ENCODE results near the gene OGFR. TPM values are rescaled to one million over a fixed set of nuclear protein-coding genes. Genes with fewer than 3 reads are reported as not detected.
A peak's percentile ranks its signal among the peaks of the same experiment; 100 is the strongest.

Gene OGFR
- total RNA-seq, 1 experiment from 2014 or later: 73.6 TPM

GRCh38 chr20:62814060-62814708, 9.5 kb downstream of the OGFR start:
- Histone ChIP-seq H3K27ac (ENCODE audit: low read depth, low read length) (peak overlapping the region; percentile 64; the same call in 1 of the 2 replicates), H3K4me2 (ENCODE audit: low read length) (no peak overlapping the region), H3K4me1 (ENCODE audit: control insufficient read depth in 1 of 2, insufficient read depth in 2 of 2, low read length in 2 of 2) (peaks cover 34 to 45% of the 10 kb centered on the region in 2 experiments), H4K20me1 (ENCODE audit: insufficient read depth) (no peaks in the 10 kb centered on the region), H3K36me3 (ENCODE audit: control insufficient read depth in 1 of 2, insufficient read depth in 2 of 2, low read length in 2 of 2) (peaks cover 18 to 23% of the 10 kb centered on the region in 2 experiments), H2AFZ (ENCODE audit: low read depth, low read length, poor library complexity, severe bottlenecking) (no peak overlapping the region), H3K79me2 (ENCODE audit: insufficient read depth, low read length) (peaks cover 16% of the 10 kb centered on the region; the same call in 1 of the 2 replicates), H3K9ac (ENCODE audit: low read length) (no peak overlapping the region), H3K27me3 (ENCODE audit: insufficient read depth, low read length) (no peaks in the 10 kb centered on the region), H3K9me3 (ENCODE audit: control insufficient read depth in 1 of 2, insufficient read depth in 1 of 2, low read depth in 1 of 2, low read length in 2 of 2) (no peaks in the 10 kb centered on the region), H3K9me2 (ENCODE audit: insufficient read depth) (no peaks in the 10 kb centered on the region), H3K4me3 (replicated peaks in 1 of 2; ENCODE audit: low read depth in 1 of 2, low read length in 2 of 2) (no peak overlapping the region)
- DNase-seq (ENCODE audit: low read depth, low spot score) (no peak), ATAC-seq (no peak)
- BruUV-seq (replicated peaks): no TSS peak
- POLR2A ChIA-PET: no interaction called here
- CTCF ChIA-PET: interaction anchor here (1.1 to 1.7 kb wide), 2 partner anchors 8 kb away, joined by 3 to 5 read pairs; no protein-coding TSS in a partner anchor
- TF ChIP-seq SIN3A (IDR thresholded peaks at IDR 0.05; ENCODE audit: low read depth) (no peak), RAD21 (IDR thresholded peaks at IDR 0.05; ENCODE audit: low read depth) (no peak), CBX3 (IDR thresholded peaks at IDR 0.05; ENCODE audit: low read depth) (no peak), FOSL1 (IDR thresholded peaks at IDR 0.05; ENCODE audit: low read depth) (no peak), EZH2 (IDR thresholded peaks at IDR 0.05) (no peak), EZH2phosphoT487 (IDR thresholded peaks at IDR 0.05; ENCODE audit: borderline replicate concordance) (no peak), POLR2A (IDR thresholded peaks at IDR 0.05; ENCODE audit: borderline replicate concordance, extremely low read depth, insufficient read depth, insufficient read length) (no peak)
- TF ChIP-seq, protein P1, sequence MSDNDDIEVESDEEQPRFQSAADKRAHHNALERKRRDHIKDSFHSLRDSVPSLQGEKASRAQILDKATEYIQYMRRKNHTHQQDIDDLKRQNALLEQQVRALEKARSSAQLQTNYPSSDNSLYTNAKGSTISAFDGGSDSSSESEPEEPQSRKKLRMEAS (IDR thresholded peaks at IDR 0.05): no peak
- intact Hi-C loops (cut with micrococcal nuclease): no loop called here
- RAD21 ChIA-PET (ENCODE audit: low non-redundant PET in 1 of 2, low total read pairs in 2 of 2, uncharacterized antibody in 2 of 2, unreplicated experiment in 2 of 2): no interaction called here

DNA sequence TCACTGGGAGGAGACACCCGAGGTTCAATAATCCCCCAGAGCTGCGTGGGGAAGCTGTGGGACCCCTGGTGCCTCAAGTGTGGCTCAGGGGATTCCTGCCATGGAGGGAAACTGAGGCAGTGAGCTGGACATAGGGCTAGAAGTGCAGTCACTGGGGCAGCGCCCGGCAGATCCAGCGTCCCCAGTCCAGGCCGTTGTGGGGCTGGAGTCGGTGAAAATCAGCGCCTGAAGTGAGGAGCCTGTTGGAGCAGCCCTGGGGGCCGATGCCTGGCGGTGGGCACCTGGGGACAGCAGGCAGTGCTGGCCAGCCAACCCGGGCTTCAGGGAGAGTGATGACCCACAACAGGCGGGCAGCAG, 10.1 kb downstream of the OGFR start:
- H3K79me2 ChIP-seq (ENCODE audit: insufficient read depth, low read length): peaks cover 11% of the 10 kb centered on the region; the same call in 1 of the 2 replicates
- H3K9ac ChIP-seq (ENCODE audit: low read length): peak overlapping the region; percentile 56
- TF ChIP-seq JUND (IDR thresholded peaks at IDR 0.05) (no peak), POLR2A (IDR thresholded peaks at IDR 0.05; ENCODE audit: borderline replicate concordance, extremely low read depth, insufficient read depth, insufficient read length) (no peak), EZH2phosphoT487 (IDR thresholded peaks at IDR 0.05; ENCODE audit: borderline replicate concordance) (no peak), SP1 (IDR thresholded peaks at IDR 0.05; ENCODE audit: low read depth) (no peak), CEBPB (IDR thresholded peaks at IDR 0.05; ENCODE audit: low read depth) (no peak), CBX3 (IDR thresholded peaks at IDR 0.05; ENCODE audit: low read depth) (no peak), SRF (IDR thresholded peaks at IDR 0.05; ENCODE audit: low read depth) (no peak)
- TF ChIP-seq, protein P1 (IDR thresholded peaks at IDR 0.05): no peak
- H3K27me3 ChIP-seq (ENCODE audit: insufficient read depth, low read length): no peaks in the 10 kb centered on the region
- H3K4me2 ChIP-seq (ENCODE audit: low read length): peak overlapping the region; percentile 72
- peak; percentile 1; the same call in 1 of the 2 replicates for ATAC-seq
- DNase-seq (ENCODE audit: low read depth, low spot score): no peak
- peaks cover 13 to 18% of the 10 kb centered on the region in 2 experiments; a peak in 3 of 4 replicates for H3K36me3 ChIP-seq (ENCODE audit: control insufficient read depth in 1 of 2, insufficient read depth in 2 of 2, low read length in 2 of 2)
- RAD21 ChIA-PET (ENCODE audit: low non-redundant PET in 1 of 2, low total read pairs in 2 of 2, uncharacterized antibody in 2 of 2, unreplicated experiment in 2 of 2): no interaction called here
- no peaks in the 10 kb centered on the region for H3K9me2 ChIP-seq (ENCODE audit: insufficient read depth)
- no peaks in the 10 kb centered on the region for H4K20me1 ChIP-seq (ENCODE audit: insufficient read depth)
- peak overlapping the region; percentile 64 for H3K27ac ChIP-seq (ENCODE audit: low read depth, low read length)
- no peak overlapping the region for H3K4me3 ChIP-seq (replicated peaks in 1 of 2; ENCODE audit: low read depth in 1 of 2, low read length in 2 of 2)
- POLR2A ChIA-PET: no interaction called here
- H3K4me1 ChIP-seq (ENCODE audit: control insufficient read depth in 1 of 2, insufficient read depth in 2 of 2, low read length in 2 of 2): peaks cover 39 to 50% of the 10 kb centered on the region in 2 experiments
- BruUV-seq (replicated peaks): no TSS peak
- intact Hi-C loops (cut with micrococcal nuclease): no loop called here
- H2AFZ ChIP-seq (ENCODE audit: low read depth, low read length, poor library complexity, severe bottlenecking): no peak overlapping the region
- CTCF ChIA-PET: interaction anchor here (1.1 to 1.7 kb wide), 2 partner anchors 8 to 9 kb away, joined by 3 to 5 read pairs; no protein-coding TSS in a partner anchor
- H3K9me3 ChIP-seq (ENCODE audit: control insufficient read depth in 1 of 2, insufficient read depth in 1 of 2, low read depth in 1 of 2, low read length in 2 of 2): no peaks in the 10 kb centered on the region

All from HCT116 (cell line).